Stomach (tissue), 9 donors: ENCODE results near the gene PHF20. TPM values are rescaled to one million over a fixed set of nuclear protein-coding genes. Genes with fewer than 3 reads are reported as not detected.
"Not testable (repeated sequence)": the region's sequence is repeated elsewhere in the genome, so short reads cannot be mapped to it uniquely, and the experiment has no call there.

ENCODE experiments used
- DNase-seq, 2 donors: peaks; one replicate each; pipeline versions ENCODE4 v3.0.0 to v3.0.0-alpha.2; 2013 to 2019
- H3K27ac ChIP-seq, 5 donors: fragments of 200-600 bp in 4 of 5; sonication (generic) in 4 of 5; one replicate each; pipeline ENCODE4 v1.5.1; 2013 to 2019; ENCODE audit warnings: mild to moderate bottlenecking in 1 of 5, moderate library complexity in 1 of 5
- H3K27me3 ChIP-seq, 3 donors: fragments of 200-600 bp; sonication (generic); one replicate each; pipeline ENCODE4 v1.5.1; 2017 to 2019; ENCODE audit warnings: mixed run types in 1 of 3
- H3K36me3 ChIP-seq, 4 donors: fragments of 200-600 bp; sonication (generic); 1 replicate in 3 of 4; 2 replicates in 1 of 4; pipeline ENCODE4 v1.5.1; 2016 to 2019
- H3K4me1 ChIP-seq, 4 donors: fragments of 200-600 bp; sonication (generic); one replicate each; pipeline ENCODE4 v1.5.1; 2016 to 2019
- H3K4me3 ChIP-seq, 4 donors: fragments of 200-600 bp; sonication (generic) in 3 of 4; one replicate each; pipeline ENCODE4 v1.5.1; 2016 to 2019; ENCODE audit warnings: mild to moderate bottlenecking in 1 of 4
- H3K9me3 ChIP-seq, 4 donors: fragments of 200-600 bp; sonication (generic); one replicate each; pipeline ENCODE4 v1.5.1; 2016 to 2019
- CTCF ChIP-seq, 7 experiments: fragments of 450-650 bp in 4 of 7; fragments of 200-600 bp in 3 of 7; sonication (generic) in 3 of 7; IDR thresholded peaks; one replicate each; pipeline ENCODE4 v1.5.1; 2016 to 2019; ENCODE audit warnings: antibody characterized with exemption in 7 of 7, control low read depth in 2 of 7, mild to moderate bottlenecking in 1 of 7
- EP300 ChIP-seq: sonication (generic); formaldehyde crosslinking; IDR thresholded peaks from one replicate; pipeline ENCODE4 v1.6.1; 2017; ENCODE audit warnings: antibody characterized with exemption
- POLR2A ChIP-seq, 4 donors: fragments of 450-650 bp; IDR thresholded peaks; one replicate each; pipeline ENCODE4 v1.6.1; 2016; ENCODE audit warnings: antibody characterized with exemption in 4 of 4, control low read depth in 2 of 4, mild to moderate bottlenecking in 1 of 4, moderate library complexity in 1 of 4
- POLR2AphosphoS5 ChIP-seq, 3 donors: sonication (generic); formaldehyde crosslinking; IDR thresholded peaks; one replicate each; pipeline ENCODE4 v1.6.1; 2016; ENCODE audit warnings: antibody characterized with exemption in 3 of 3
- WGBS, 5 donors: extraction: QIAGEN DNeasy Blood & Tissue Kit in 3 of 5; methylation state at CpG; one replicate each; pipeline versions ENCODE4 v1.1.5 to v1.1.7; 2013 to 2018; 5-methylcytosine and 5-hydroxymethylcytosine counted together
- intact Hi-C: fragments of 100-400 bp; cut with DNase I; formaldehyde crosslinking; loops from one replicate; pipeline ENCODE4 v1.15.1; 2023; ENCODE audit warnings: low total_unique reads
- polyA plus RNA-seq, 3 donors: library from polyadenylated mRNA; stranded (reverse); fragments of 200-250 nt; gene quantifications; one replicate each; pipeline ENCODE4 v1.2.3, GENCODE V29; 2013
- total RNA-seq, 5 donors: library from RNA; depleted of rRNA; stranded (reverse); fragments of >200 nt; gene quantifications; one replicate each; pipeline versions ENCODE4 v1.1.0 to v1.2.3, GENCODE V29; 2014 to 2016
- donor health status: healthy with polysubstance abuse.
- donor health status: Bipolar disorder and iron deficiency.
- donor health status: healthy.

Gene PHF20
- total and polyA plus RNA-seq, 8 donors = 18.3 to 135 (median 31.5) TPM

GRCh38 chr20:35892871-35893270, 121.1 kb downstream of the PHF20 start:
- peaks cover 0 to 9% (median 0%) of the 10 kb centered on the region in 4 donors for H3K4me1 ChIP-seq
- H3K27me3 ChIP-seq = no peaks in the 10 kb centered on the region
- WGBS, 5 donors = 79 to 92% (median 89%) methylated on average over 3 of the region's 3 CpGs

GRCh38 chr20:35893942-35894341, 122.1 kb downstream of the PHF20 start:
- 82 to 92% (median 87%) methylated on average over 3 of the region's 3 CpGs for WGBS, 5 donors
- Histone ChIP-seq H3K9me3 (no peaks in the 10 kb centered on the region), H3K36me3 (peaks cover 0 to 31% (median 12%) of the 10 kb centered on the region in 4 donors), H3K27me3 (no peaks in the 10 kb centered on the region), H3K27ac (no peak overlapping the region), H3K4me1 (peaks cover 0 to 9% (median 0%) of the 10 kb centered on the region in 4 donors), H3K4me3 (no peak overlapping the region)
- DNase-seq = no peak
- intact Hi-C loops = no loop called here
- TF ChIP-seq POLR2AphosphoS5 (IDR thresholded peaks at IDR 0.05) (no peak), POLR2A (IDR thresholded peaks at IDR 0.05) (no peak), CTCF (IDR thresholded peaks at IDR 0.05) (no peak), EP300 (no peak)

More at GRCh38 chr20:35892871-35893270, 121.1 kb downstream of the PHF20 start:
- Histone ChIP-seq H3K36me3 (peaks cover 0 to 25% (median 7%) of the 10 kb centered on the region in 4 donors), H3K9me3 (no peaks in the 10 kb centered on the region), H3K27ac (no peak overlapping the region), H3K4me3 (no peak overlapping the region)
- DNase-seq = no peak
- intact Hi-C loops = no loop called here
- TF ChIP-seq POLR2AphosphoS5 (IDR thresholded peaks at IDR 0.05) (no peak), CTCF (IDR thresholded peaks at IDR 0.05) (no peak), POLR2A (IDR thresholded peaks at IDR 0.05) (no peak)

DNA sequence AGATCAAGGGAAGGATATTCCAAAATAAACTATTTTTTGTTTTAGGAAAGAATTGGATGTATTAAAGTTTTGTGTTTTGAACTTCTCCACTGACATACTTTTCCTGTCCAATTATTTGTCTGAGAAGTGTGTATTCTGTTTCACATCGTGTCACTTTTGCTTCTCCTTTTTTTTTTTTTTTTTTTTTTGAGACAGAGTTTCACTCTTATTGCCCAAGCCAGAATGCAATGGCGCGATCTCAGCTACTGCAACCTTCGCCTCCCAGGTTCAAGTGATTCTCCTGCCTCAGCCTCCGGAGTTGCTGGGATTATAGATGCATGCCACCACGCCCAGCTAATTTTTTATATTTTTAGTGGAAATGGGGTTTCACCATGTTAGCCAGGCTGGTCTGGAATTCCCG, 123.7 kb downstream of the PHF20 start:
- H3K9me3 ChIP-seq, DNase-seq, H3K27ac ChIP-seq, intact Hi-C loops, H3K4me1 ChIP-seq, H3K27me3 ChIP-seq, H3K4me3 ChIP-seq: not testable (repeated sequence)
- H3K36me3 ChIP-seq = peaks cover 0 to 44% (median 25%) of the 10 kb centered on the region in 4 donors
- 83 to 95% (median 90%) methylated on average over 7 of the region's 7 CpGs for WGBS, 5 donors

DNA sequence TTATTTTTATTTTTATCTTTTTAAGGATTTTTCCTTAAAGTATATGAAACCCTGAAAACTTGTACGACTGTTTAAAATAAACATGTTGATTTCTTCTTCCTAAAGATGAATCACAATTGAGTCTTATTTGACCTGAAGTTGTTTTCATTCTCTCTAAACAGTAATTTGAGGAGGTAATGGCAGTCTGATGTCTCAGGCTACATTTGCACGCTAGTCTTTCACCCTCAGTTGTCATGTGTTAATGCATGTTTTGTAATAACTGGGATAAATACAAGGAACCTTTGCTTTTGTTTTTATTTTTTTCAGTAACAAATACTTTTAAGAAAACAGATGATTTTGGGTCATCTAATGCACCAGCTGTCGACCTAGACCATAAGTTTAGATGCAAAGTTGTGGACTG, 127.2 kb downstream of the PHF20 start:
- intact Hi-C loops = no loop called here
- Histone ChIP-seq H3K27me3 (no peaks in the 10 kb centered on the region), H3K27ac (no peak overlapping the region), H3K36me3 (peaks cover 0 to 53% (median 33%) of the 10 kb centered on the region in 4 donors), H3K9me3 (no peaks in the 10 kb centered on the region), H3K4me3 (no peak overlapping the region), H3K4me1 (peaks cover 0 to 10% (median 0%) of the 10 kb centered on the region in 4 donors)
- DNase-seq = no peak
- TF ChIP-seq CTCF (IDR thresholded peaks at IDR 0.05) (no peak), EP300 (no peak), POLR2A (IDR thresholded peaks at IDR 0.05) (no peak), POLR2AphosphoS5 (IDR thresholded peaks at IDR 0.05) (no peak)
- 81 to 89% (median 87%) methylated on average over 3 of the region's 3 CpGs for WGBS, 5 donors

- H3K4me1 ChIP-seq, H3K9me3 ChIP-seq, H3K4me3 ChIP-seq, H3K27ac ChIP-seq, H3K27me3 ChIP-seq, DNase-seq, intact Hi-C loops: not testable (repeated sequence)
- WGBS, 5 donors = 94 to 97% (median 95%) methylated on average over 4 of the region's 4 CpGs
- H3K36me3 ChIP-seq = peaks cover 0 to 54% (median 41%) of the 10 kb centered on the region in 4 donors
Observed at GRCh38 chr20:35901230-35901629, 129.4 kb downstream of the PHF20 start.
